Activated CD4-positive, CD25-positive, alpha-beta regulatory T cell treated with anti-CD3 and anti-CD28 coated beads, Interleukin-2, amount 50 U/mL, for 72 hours (primary cell): ENCODE data around the gene BCHE.
"Not testable (repeated sequence)": the region's sequence is repeated elsewhere in the genome, so short reads cannot be mapped to it uniquely, and the experiment has no call there.

Experiments
- DNase-seq: peaks from one replicate; pipeline ENCODE4 v3.0.0; 2021

Gene BCHE

GRCh38 chr3:165815682-165816081 lies 21.5 kb downstream of the BCHE start:
- no peak for DNase-seq

- DNase-seq = no peak
Observed at GRCh38 chr3:165814380-165814779, 22.8 kb downstream of the BCHE start.

GRCh38 chr3:165807937-165808336 lies 29.3 kb downstream of the BCHE start:
- not testable (repeated sequence) for DNase-seq

- DNase-seq = no peak
Observed at GRCh38 chr3:165805946-165806561, 31.2 kb downstream of the BCHE start.

GRCh38 chr3:165803471-165803870 lies 33.8 kb downstream of the BCHE start:
- no peak for DNase-seq

- DNase-seq = no peak
Observed at GRCh38 chr3:165800970-165801369, 36.3 kb downstream of the BCHE start.

GRCh38 chr3:165799026-165799425 lies 38.2 kb downstream of the BCHE start:
- DNase-seq = no peak

- no peak for DNase-seq
Observed at GRCh38 chr3:165797551-165797950, 39.7 kb downstream of the BCHE start.

GRCh38 chr3:165796701-165797100 lies 40.5 kb downstream of the BCHE start:
- no peak for DNase-seq

- DNase-seq = no peak
Observed at GRCh38 chr3:165788531-165788930, 48.7 kb downstream of the BCHE start.

GRCh38 chr3:165786013-165786412 lies 51.2 kb downstream of the BCHE start:
- DNase-seq = no peak

GRCh38 chr3:165784337-165784736 lies 52.9 kb downstream of the BCHE start:
- no peak for DNase-seq

GRCh38 chr3:165783383-165783782 lies 53.8 kb downstream of the BCHE start:
- no peak for DNase-seq

GRCh38 chr3:165778891-165779290 lies 58.3 kb downstream of the BCHE start:
- no peak for DNase-seq

GRCh38 chr3:165778456-165778855 lies 58.8 kb downstream of the BCHE start:
- no peak for DNase-seq

GRCh38 chr3:165775824-165776223 lies 61.4 kb downstream of the BCHE start:
- DNase-seq = no peak

- no peak for DNase-seq
Observed at GRCh38 chr3:165770781-165771180, 66.4 kb downstream of the BCHE start.

GRCh38 chr3:165768680-165769079 lies 68.5 kb downstream of the BCHE start:
- DNase-seq = no peak

GRCh38 chr3:165759041-165759440 lies 78.2 kb downstream of the BCHE start:
- DNase-seq = no peak

GRCh38 chr3:165755571-165755970 lies 81.7 kb downstream of the BCHE start:
- DNase-seq = no peak

GRCh38 chr3:165754219-165755007 lies 82.8 kb downstream of the BCHE start:
- DNase-seq = no peak

GRCh38 chr3:165753560-165753959 lies 83.7 kb downstream of the BCHE start:
- DNase-seq = no peak

- no peak for DNase-seq
Observed at GRCh38 chr3:165751637-165752036, 85.6 kb downstream of the BCHE start.

- DNase-seq = no peak
Observed at GRCh38 chr3:165749821-165750220, 87.4 kb downstream of the BCHE start.

- no peak for DNase-seq
Observed at GRCh38 chr3:165749241-165749640, 88.0 kb downstream of the BCHE start.
